SK-N-MC (cell line): ENCODE data around the gene SRM.
"Not testable (repeated sequence)": the region's sequence is repeated elsewhere in the genome, so short reads cannot be mapped to it uniquely, and the experiment has no call there.

Experiments
- EZH2 ChIP-seq: fragments of 200-600 bp; sonication (generic); IDR thresholded peaks from one replicate; pipeline ENCODE4 v1.6.1; 2017; ENCODE audit warnings: antibody characterized with exemption
- FOXP2 ChIP-seq: optimal IDR thresholded peaks from 2 replicates; pipeline ENCODE3; 2011; ENCODE audit warnings: mild to moderate bottlenecking, moderate library complexity; ENCODE audit not compliant: insufficient read depth; ENCODE audit errors: extremely low read length, control extremely low read depth
- POLR2AphosphoS5 ChIP-seq: IDR thresholded peaks from 2 replicates; pipeline ENCODE4 v1.6.1; 2012; ENCODE audit warnings: mild to moderate bottlenecking, low read depth, low read length, borderline replicate concordance

DNA sequence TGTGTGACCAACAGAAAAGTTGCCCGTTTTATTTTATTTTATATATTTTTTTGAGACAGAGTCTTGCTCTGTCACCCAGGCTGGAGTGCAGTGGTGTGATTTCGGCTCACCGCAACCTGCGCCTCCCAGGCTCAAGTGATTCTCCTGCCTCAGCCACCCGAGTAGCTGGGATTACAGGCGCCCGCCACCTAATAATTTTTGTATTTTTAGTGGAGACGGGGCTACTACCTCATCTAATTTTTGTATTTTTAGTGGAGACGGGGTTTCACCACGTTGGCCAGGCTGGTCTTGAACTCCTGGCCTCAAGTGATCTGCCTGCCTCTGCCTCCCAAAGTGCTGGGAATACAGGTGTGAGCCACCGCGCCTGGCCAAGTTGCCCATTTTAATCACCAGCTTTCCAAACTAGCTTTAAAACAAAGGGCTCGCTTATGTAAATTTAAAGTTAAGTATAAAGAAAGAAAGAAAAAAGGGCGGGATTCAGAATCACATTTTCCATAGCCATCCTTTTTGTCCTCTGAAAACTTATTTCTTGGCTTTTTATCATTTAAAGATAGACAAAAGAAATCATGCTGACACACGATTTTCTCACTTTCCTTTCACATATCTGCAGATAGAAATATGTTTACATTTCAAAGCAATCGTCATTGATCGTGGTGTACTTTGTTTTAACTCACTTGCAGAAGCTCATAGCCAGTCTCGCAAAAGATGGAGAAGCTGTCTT, 22.6 kb downstream of the SRM start:
- not testable (repeated sequence) for TF ChIP-seq EZH2, POLR2AphosphoS5, FOXP2
